ENCODE measurements around the gene SPP2. TPM values are rescaled to one million over a fixed set of nuclear protein-coding genes. Genes with fewer than 3 reads are reported as not detected.

Gene SPP2
- total RNA-seq (not detected), polyA plus RNA-seq (not detected)
- long read RNA-seq, donor 1 = 0 reads
- long read RNA-seq, donor 2 = 0 reads

- Histone ChIP-seq H3K9me3 (ENCODE audit: control insufficient read depth, low read length) (peaks cover 3% of the 10 kb centered on the region), H3K27me3 (ENCODE audit: control insufficient read depth in 1 of 2, insufficient read depth in 2 of 2, low read length in 1 of 2) (peaks cover 0 to 2% of the 10 kb centered on the region in 2 donors), H3K36me3 (ENCODE audit: control insufficient read depth in 1 of 2, insufficient read depth in 2 of 2, low read length in 1 of 2) (no peaks in the 10 kb centered on the region), H3K27ac (ENCODE audit: low read depth in 1 of 2, low read length in 2 of 2) (no peak within 1 kb of the TSS), H3K4me3 (ENCODE audit: low read length in 2 of 2) (no peak within 1 kb of the TSS), H3K4me1 (ENCODE audit: control insufficient read depth in 1 of 2, insufficient read depth in 2 of 2, low read length in 2 of 2) (peaks cover 0 to 2% of the 10 kb centered on the region in 2 donors)
- ATAC-seq (ENCODE audit: low FRiP score) = no peak
- intact Hi-C loops (cut with DNase I) = no loop called here
- DNase-seq = no peak
- WGBS, 2 donors = 86% methylated on average over 9 of the region's 9 CpGs
Observed at GRCh38 chr2:234050455-234051135, at the start of gene SPP2. Gene SPP2, plus strand, starts transcription at chr2:234050702. Its CDS starts 85 bp downstream, at chr2:234050787.

GRCh38 chr2:234001380-234002160 lies 48.9 kb upstream of the SPP2 start:
- Histone ChIP-seq H3K4me3 (ENCODE audit: low read length in 2 of 2) (no peak overlapping the region), H3K27me3 (ENCODE audit: control insufficient read depth in 1 of 2, insufficient read depth in 2 of 2, low read length in 1 of 2) (no peaks in the 10 kb centered on the region), H3K27ac (ENCODE audit: low read depth in 1 of 2, low read length in 2 of 2) (no peak overlapping the region), H3K4me1 (ENCODE audit: control insufficient read depth in 1 of 2, insufficient read depth in 2 of 2, low read length in 2 of 2) (no peaks in the 10 kb centered on the region), H3K36me3 (ENCODE audit: control insufficient read depth in 1 of 2, insufficient read depth in 2 of 2, low read length in 1 of 2) (no peaks in the 10 kb centered on the region), H3K9me3 (ENCODE audit: control insufficient read depth, low read length) (peaks cover 1% of the 10 kb centered on the region)
- ATAC-seq (ENCODE audit: low FRiP score) (no peak), DNase-seq (no peak)
- intact Hi-C loops (cut with DNase I) = no loop called here
- WGBS, 2 donors = 79 to 85% methylated on average over 8 of the region's 8 CpGs

- DNase-seq = no peak
- Histone ChIP-seq H3K4me3 (ENCODE audit: low read length in 2 of 2) (no peak overlapping the region), H3K9me3 (ENCODE audit: control insufficient read depth, low read length) (peaks cover 1% of the 10 kb centered on the region), H3K36me3 (ENCODE audit: control insufficient read depth in 1 of 2, insufficient read depth in 2 of 2, low read length in 1 of 2) (no peaks in the 10 kb centered on the region), H3K4me1 (ENCODE audit: control insufficient read depth in 1 of 2, insufficient read depth in 2 of 2, low read length in 2 of 2) (no peaks in the 10 kb centered on the region), H3K27ac (ENCODE audit: low read depth in 1 of 2, low read length in 2 of 2) (no peak overlapping the region), H3K27me3 (ENCODE audit: control insufficient read depth in 1 of 2, insufficient read depth in 2 of 2, low read length in 1 of 2) (no peaks in the 10 kb centered on the region)
- no peak for ATAC-seq (ENCODE audit: low FRiP score)
- intact Hi-C loops (cut with DNase I) = no loop called here
- WGBS, 2 donors = 79 to 81% methylated on average over 4 of the region's 4 CpGs
Observed at GRCh38 chr2:234002281-234002680, 48.2 kb upstream of the SPP2 start.

GRCh38 chr2:234003972-234004617 lies 46.4 kb upstream of the SPP2 start:
- H3K36me3 ChIP-seq (ENCODE audit: control insufficient read depth in 1 of 2, insufficient read depth in 2 of 2, low read length in 1 of 2) = no peaks in the 10 kb centered on the region
- 9% methylated on average over 8 of the region's 8 CpGs for WGBS, 2 donors
- DNase-seq = peak; percentile 76 to 78
- peaks cover 2% of the 10 kb centered on the region for H3K9me3 ChIP-seq (ENCODE audit: control insufficient read depth, low read length)
- no peak overlapping the region for H3K27ac ChIP-seq (ENCODE audit: low read depth in 1 of 2, low read length in 2 of 2)
- no peak for ATAC-seq (ENCODE audit: low FRiP score)
- H3K27me3 ChIP-seq (ENCODE audit: control insufficient read depth in 1 of 2, insufficient read depth in 2 of 2, low read length in 1 of 2) = no peaks in the 10 kb centered on the region
- intact Hi-C loops (cut with DNase I) = no loop called here
- no peaks in the 10 kb centered on the region for H3K4me1 ChIP-seq (ENCODE audit: control insufficient read depth in 1 of 2, insufficient read depth in 2 of 2, low read length in 2 of 2)
- H3K4me3 ChIP-seq (ENCODE audit: low read length in 2 of 2) = no peak overlapping the region

- no peaks in the 10 kb centered on the region for H3K27me3 ChIP-seq (ENCODE audit: control insufficient read depth in 1 of 2, insufficient read depth in 2 of 2, low read length in 1 of 2)
- H3K4me3 ChIP-seq (ENCODE audit: low read length in 2 of 2) = no peak overlapping the region
- ATAC-seq (ENCODE audit: low FRiP score) = no peak
- no peaks in the 10 kb centered on the region for H3K36me3 ChIP-seq (ENCODE audit: control insufficient read depth in 1 of 2, insufficient read depth in 2 of 2, low read length in 1 of 2)
- no peaks in the 10 kb centered on the region for H3K4me1 ChIP-seq (ENCODE audit: control insufficient read depth in 1 of 2, insufficient read depth in 2 of 2, low read length in 2 of 2)
- H3K27ac ChIP-seq (ENCODE audit: low read depth in 1 of 2, low read length in 2 of 2) = no peak overlapping the region
- intact Hi-C loops (cut with DNase I) = no loop called here
- H3K9me3 ChIP-seq (ENCODE audit: control insufficient read depth, low read length) = peaks cover 2% of the 10 kb centered on the region
- DNase-seq = no peak
- WGBS, 2 donors = 83 to 84% methylated on average over 2 of the region's 2 CpGs
Observed at GRCh38 chr2:234005126-234005525, 45.4 kb upstream of the SPP2 start.

- DNase-seq (no peak), ATAC-seq (ENCODE audit: low FRiP score) (no peak)
- intact Hi-C loops (cut with DNase I) = no loop called here
- Histone ChIP-seq H3K4me1 (ENCODE audit: control insufficient read depth in 1 of 2, insufficient read depth in 2 of 2, low read length in 2 of 2) (no peaks in the 10 kb centered on the region), H3K9me3 (ENCODE audit: control insufficient read depth, low read length) (peaks cover 2% of the 10 kb centered on the region), H3K36me3 (ENCODE audit: control insufficient read depth in 1 of 2, insufficient read depth in 2 of 2, low read length in 1 of 2) (no peaks in the 10 kb centered on the region), H3K27me3 (ENCODE audit: control insufficient read depth in 1 of 2, insufficient read depth in 2 of 2, low read length in 1 of 2) (no peaks in the 10 kb centered on the region), H3K4me3 (ENCODE audit: low read length in 2 of 2) (no peak overlapping the region), H3K27ac (ENCODE audit: low read depth in 1 of 2, low read length in 2 of 2) (no peak overlapping the region)
- WGBS, 2 donors = 73 to 77% methylated on average over 3 of the region's 3 CpGs
Observed at GRCh38 chr2:234006501-234006900, 44.0 kb upstream of the SPP2 start.

GRCh38 chr2:234014427-234014826 lies 36.1 kb upstream of the SPP2 start:
- H3K27ac ChIP-seq (ENCODE audit: low read depth in 1 of 2, low read length in 2 of 2) = no peak overlapping the region
- intact Hi-C loops (cut with DNase I) = no loop called here
- WGBS, 2 donors = 90 to 92% methylated on average over 1 of the region's 1 CpG

GRCh38 chr2:234015861-234016260 lies 34.6 kb upstream of the SPP2 start:
- no peaks in the 10 kb centered on the region for H3K36me3 ChIP-seq (ENCODE audit: control insufficient read depth in 1 of 2, insufficient read depth in 2 of 2, low read length in 1 of 2)
- intact Hi-C loops (cut with DNase I) = no loop called here
- no peak overlapping the region for H3K4me3 ChIP-seq (ENCODE audit: low read length in 2 of 2)
- ATAC-seq (ENCODE audit: low FRiP score) (no peak), DNase-seq (no peak)
- no peaks in the 10 kb centered on the region for H3K27me3 ChIP-seq (ENCODE audit: control insufficient read depth in 1 of 2, insufficient read depth in 2 of 2, low read length in 1 of 2)
- no peaks in the 10 kb centered on the region for H3K4me1 ChIP-seq (ENCODE audit: control insufficient read depth in 1 of 2, insufficient read depth in 2 of 2, low read length in 2 of 2)
- H3K27ac ChIP-seq (ENCODE audit: low read depth in 1 of 2, low read length in 2 of 2) = no peak overlapping the region
- H3K9me3 ChIP-seq (ENCODE audit: control insufficient read depth, low read length) = no peaks in the 10 kb centered on the region
- WGBS, 2 donors = 49 to 51% methylated on average over 3 of the region's 3 CpGs

More at GRCh38 chr2:234014427-234014826, 36.1 kb upstream of the SPP2 start:
- Histone ChIP-seq H3K9me3 (ENCODE audit: control insufficient read depth, low read length) (no peaks in the 10 kb centered on the region), H3K4me1 (ENCODE audit: control insufficient read depth in 1 of 2, insufficient read depth in 2 of 2, low read length in 2 of 2) (no peaks in the 10 kb centered on the region), H3K36me3 (ENCODE audit: control insufficient read depth in 1 of 2, insufficient read depth in 2 of 2, low read length in 1 of 2) (no peaks in the 10 kb centered on the region), H3K27me3 (ENCODE audit: control insufficient read depth in 1 of 2, insufficient read depth in 2 of 2, low read length in 1 of 2) (no peaks in the 10 kb centered on the region), H3K4me3 (ENCODE audit: low read length in 2 of 2) (no peak overlapping the region)
- no peak for ATAC-seq (ENCODE audit: low FRiP score)
- DNase-seq = no peak
